Liver (tissue), 9 donors: ENCODE measurements around the gene RAD51C. TPM values are rescaled to one million over a fixed set of nuclear protein-coding genes. Genes with fewer than 3 reads are reported as not detected.

ENCODE experiments used
- DNase-seq: peaks from one replicate; pipeline ENCODE4 v3.0.0-alpha.2; 2017; ENCODE audit warnings: low spot score
- H3K27ac ChIP-seq, 2 donors: one replicate each; pipeline ENCODE4 v1.7.0; 2013; ENCODE audit warnings: inconsistent platforms in 2 of 2, low read length in 2 of 2, control low read depth in 1 of 2, low read depth in 1 of 2, mild to moderate bottlenecking in 1 of 2
- H3K27me3 ChIP-seq, 4 donors: one replicate each; pipeline versions ENCODE4 v1.6.1 to v1.7.0; 2013; ENCODE audit warnings: low read length in 3 of 4, inconsistent platforms in 1 of 4, mild to moderate bottlenecking in 1 of 4, moderate library complexity in 1 of 4; ENCODE audit not compliant: control insufficient read depth in 4 of 4, insufficient read depth in 4 of 4
- H3K36me3 ChIP-seq, 4 donors: one replicate each; pipeline versions ENCODE4 v1.6.1 to v1.7.0; 2013; ENCODE audit warnings: low read length in 3 of 4, mild to moderate bottlenecking in 3 of 4, low read depth in 1 of 4, moderate library complexity in 1 of 4; ENCODE audit not compliant: control insufficient read depth in 4 of 4, insufficient read depth in 3 of 4
- H3K4me1 ChIP-seq, 4 donors: one replicate each; pipeline versions ENCODE4 v1.6.1 to v1.7.0; 2013; ENCODE audit warnings: low read length in 3 of 4, mild to moderate bottlenecking in 3 of 4, moderate library complexity in 1 of 4; ENCODE audit not compliant: control insufficient read depth in 4 of 4, insufficient read depth in 4 of 4
- H3K4me3 ChIP-seq, 3 donors: one replicate each; pipeline versions ENCODE4 v1.6.1 to v1.7.0; 2013; ENCODE audit warnings: low read length in 3 of 3, control low read depth in 1 of 3, low read depth in 1 of 3, mild to moderate bottlenecking in 1 of 3
- H3K9ac ChIP-seq, 2 donors: one replicate each; pipeline ENCODE4 v1.7.0; 2013; ENCODE audit warnings: low read length in 2 of 2, mild to moderate bottlenecking in 2 of 2, moderate library complexity in 2 of 2, control low read depth in 1 of 2, low read depth in 1 of 2
- H3K9me3 ChIP-seq, 4 donors: one replicate each; pipeline versions ENCODE4 v1.6.1 to v1.7.0; 2013; ENCODE audit warnings: low read length in 3 of 4; ENCODE audit not compliant: control insufficient read depth in 4 of 4
- EGR1 ChIP-seq, 2 donors: IDR thresholded peaks; 2 replicates each; pipeline ENCODE4 v1.6.1; 2016 to 2018; ENCODE audit warnings: antibody characterized with exemption in 2 of 2, low read depth in 2 of 2
- FOXA1 ChIP-seq: IDR thresholded peaks from 2 replicates; pipeline ENCODE4 v1.6.1; 2016; ENCODE audit warnings: antibody characterized with exemption
- FOXA2 ChIP-seq: IDR thresholded peaks from 2 replicates; pipeline ENCODE4 v1.6.1; 2016; ENCODE audit warnings: antibody characterized with exemption
- GABPA ChIP-seq, 2 donors: IDR thresholded peaks in 1 of 2; conservative IDR thresholded peaks in 1 of 2; 2 replicates each; pipeline ENCODE4 v1.6.1; 2016; ENCODE audit warnings: antibody characterized with exemption in 2 of 2, mild to moderate bottlenecking in 1 of 2, moderate library complexity in 1 of 2
- HNF4A ChIP-seq, 2 donors: conservative IDR thresholded peaks; 2 replicates each; pipeline ENCODE4 v1.6.1; 2016; ENCODE audit warnings: antibody characterized with exemption in 2 of 2, mild to moderate bottlenecking in 2 of 2
- HNF4G ChIP-seq: IDR thresholded peaks from 2 replicates; pipeline ENCODE4 v1.6.1; 2016; ENCODE audit warnings: antibody characterized with exemption
- JUND ChIP-seq, 2 donors: IDR thresholded peaks; 2 replicates each; pipeline ENCODE4 v1.6.1; 2016; ENCODE audit warnings: antibody characterized with exemption in 2 of 2
- MAX ChIP-seq: IDR thresholded peaks from 2 replicates; pipeline ENCODE4 v1.6.1; 2016; ENCODE audit warnings: antibody characterized with exemption
- NR2F2 ChIP-seq: IDR thresholded peaks from 2 replicates; pipeline ENCODE4 v1.6.1; 2016; ENCODE audit warnings: antibody characterized with exemption
- RAD21 ChIP-seq, 2 donors: IDR thresholded peaks; 2 replicates each; pipeline ENCODE4 v1.6.1; 2016; ENCODE audit warnings: antibody characterized with exemption in 2 of 2, mild to moderate bottlenecking in 2 of 2
- REST ChIP-seq: IDR thresholded peaks from 2 replicates; pipeline ENCODE4 v1.6.1; 2016; ENCODE audit warnings: antibody characterized with exemption, mild to moderate bottlenecking
- RXRA ChIP-seq, 2 donors: IDR thresholded peaks; 2 replicates each; pipeline ENCODE4 v1.6.1; 2017 to 2018; ENCODE audit warnings: antibody characterized with exemption in 2 of 2, mild to moderate bottlenecking in 1 of 2
- SP1 ChIP-seq: IDR thresholded peaks from 2 replicates; pipeline ENCODE4 v1.6.1; 2018; ENCODE audit warnings: antibody characterized with exemption, mild to moderate bottlenecking
- TAF1 ChIP-seq: conservative IDR thresholded peaks from 2 replicates; pipeline ENCODE4 v1.6.1; 2016; ENCODE audit warnings: antibody characterized with exemption, mild to moderate bottlenecking
- YY1 ChIP-seq: IDR thresholded peaks from 2 replicates; pipeline ENCODE4 v1.6.1; 2016; ENCODE audit warnings: antibody characterized with exemption, mild to moderate bottlenecking
- ZBTB33 ChIP-seq: IDR thresholded peaks from 2 replicates; pipeline ENCODE4 v1.6.1; 2016; ENCODE audit warnings: antibody characterized with exemption
- WGBS: extraction: QIAGEN DNeasy Blood & Tissue Kit; methylation state at CpG from one replicate; pipeline ENCODE4 v1.1.7; 2013; 5-methylcytosine and 5-hydroxymethylcytosine counted together
- polyA plus RNA-seq, 2 donors: library from polyadenylated mRNA; stranded (reverse) in 1 of 2; unstranded in 1 of 2; fragments of 200-250 nt in 1 of 2; fragments of >200 nt in 1 of 2; fragmentation: Nextera tagmentation in 1 of 2; extraction: Ambion mirVana in 1 of 2; gene quantifications; one replicate each; pipeline versions ENCODE4 v1.2.1 to v1.2.3, GENCODE V29; 2013 to 2015
- total RNA-seq, 2 donors: library from RNA; depleted of rRNA; stranded (reverse); fragments of >200 nt; gene quantifications; one replicate each; pipeline ENCODE4 v1.2.3, GENCODE V29; 2014
- TF ChIP-seq, protein P1 (sequence below): fragments of 150-350 bp; IDR thresholded peaks from 2 replicates; pipeline ENCODE4 v1.5.1; 2017; ENCODE audit warnings: improper control_type of control experiment, low read depth, low read length; ENCODE audit not compliant: missing input control
- TF ChIP-seq, protein P2 (sequence below): IDR thresholded peaks from 2 replicates; pipeline ENCODE4 v1.6.1; 2016; ENCODE audit warnings: antibody characterized with exemption
- donor health status: healthy.
- donor health status: healthy.
- donor health status: healthy.
- donor health status: healthy.
- donor health status: healthy.

RAD51C gene
- total and polyA plus RNA-seq, 4 donors: 6.9 to 22.2 (median 12.5) TPM

- no peak overlapping the region for H3K9ac ChIP-seq
- no peak for DNase-seq
- no peak for TF ChIP-seq SP1
- TF ChIP-seq, protein P1, sequence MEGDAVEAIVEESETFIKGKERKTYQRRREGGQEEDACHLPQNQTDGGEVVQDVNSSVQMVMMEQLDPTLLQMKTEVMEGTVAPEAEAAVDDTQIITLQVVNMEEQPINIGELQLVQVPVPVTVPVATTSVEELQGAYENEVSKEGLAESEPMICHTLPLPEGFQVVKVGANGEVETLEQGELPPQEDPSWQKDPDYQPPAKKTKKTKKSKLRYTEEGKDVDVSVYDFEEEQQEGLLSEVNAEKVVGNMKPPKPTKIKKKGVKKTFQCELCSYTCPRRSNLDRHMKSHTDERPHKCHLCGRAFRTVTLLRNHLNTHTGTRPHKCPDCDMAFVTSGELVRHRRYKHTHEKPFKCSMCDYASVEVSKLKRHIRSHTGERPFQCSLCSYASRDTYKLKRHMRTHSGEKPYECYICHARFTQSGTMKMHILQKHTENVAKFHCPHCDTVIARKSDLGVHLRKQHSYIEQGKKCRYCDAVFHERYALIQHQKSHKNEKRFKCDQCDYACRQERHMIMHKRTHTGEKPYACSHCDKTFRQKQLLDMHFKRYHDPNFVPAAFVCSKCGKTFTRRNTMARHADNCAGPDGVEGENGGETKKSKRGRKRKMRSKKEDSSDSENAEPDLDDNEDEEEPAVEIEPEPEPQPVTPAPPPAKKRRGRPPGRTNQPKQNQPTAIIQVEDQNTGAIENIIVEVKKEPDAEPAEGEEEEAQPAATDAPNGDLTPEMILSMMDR: no peak
- no peak for TF ChIP-seq NR2F2
- TF ChIP-seq MAX: no peak
- no peak for TF ChIP-seq EGR1 (IDR thresholded peaks at IDR 0.05; ENCODE audit: low read depth in 2 of 2)
- TF ChIP-seq RAD21 (IDR thresholded peaks at IDR 0.05): no peak
- TF ChIP-seq REST: no peak
- TF ChIP-seq, protein P2, sequence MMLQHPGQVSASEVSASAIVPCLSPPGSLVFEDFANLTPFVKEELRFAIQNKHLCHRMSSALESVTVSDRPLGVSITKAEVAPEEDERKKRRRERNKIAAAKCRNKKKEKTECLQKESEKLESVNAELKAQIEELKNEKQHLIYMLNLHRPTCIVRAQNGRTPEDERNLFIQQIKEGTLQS: no peak
- TF ChIP-seq RXRA (IDR thresholded peaks at IDR 0.05): no peak
- TF ChIP-seq HNF4A (conservative IDR thresholded peaks at IDR 0.05): no peak
- TF ChIP-seq YY1: no peak
- TF ChIP-seq TAF1: no peak
- no peak for TF ChIP-seq GABPA (IDR thresholded peaks at IDR 0.05 in 1 of 2, conservative IDR thresholded peaks at IDR 0.05 in 1 of 2)
- no peak for TF ChIP-seq HNF4G
- no peak for TF ChIP-seq FOXA2
- TF ChIP-seq FOXA1: no peak
- no peak for TF ChIP-seq ZBTB33
- no peak for TF ChIP-seq JUND (IDR thresholded peaks at IDR 0.05)
- H3K9me3 ChIP-seq: no peaks in the 10 kb centered on the region
- H3K4me3 ChIP-seq: no peak overlapping the region
- 86% methylated on average over 4 of the region's 4 CpGs for WGBS
- no peaks in the 10 kb centered on the region for H3K27me3 ChIP-seq
- no peaks in the 10 kb centered on the region for H3K4me1 ChIP-seq
- no peak overlapping the region for H3K27ac ChIP-seq
- peaks cover 1 to 8% (median 5%) of the 10 kb centered on the region in 4 donors for H3K36me3 ChIP-seq
Observed at GRCh38 chr17:58703137-58703915, 10.9 kb downstream of the RAD51C start.
